Activated CD4-positive, alpha-beta T cell treated with anti-CD3 and anti-CD28 coated beads for 36 hours (primary cell): ENCODE results near the gene HAL. TPM values are rescaled to one million over a fixed set of nuclear protein-coding genes. Genes with fewer than 3 reads are reported as not detected.

Experiments
- ATAC-seq: fragments of 200-7000 bp; cut with Tn5 transposase; one replicate; pipeline ENCODE4 v1.10.0; 2021; ENCODE audit warnings: mild to moderate bottlenecking, moderate library complexity
- CTCF ChIA-PET: fragments of 350-600 bp; sonication (Branson Sonifier 250); formaldehyde crosslinking; loops from one replicate; lab custom pipeline; 2021; ENCODE audit warnings: antibody characterized with exemption; lab: Charles Lee
- POLR2A ChIA-PET: fragments of 350-600 bp; sonication (Branson Sonifier 250); formaldehyde crosslinking; loops from one replicate; lab custom pipeline; 2021; ENCODE audit warnings: antibody characterized with exemption, inconsistent platforms; lab: Charles Lee
- DNase-seq: peaks from one replicate; pipeline ENCODE4 v3.0.0-alpha.2; 2020
- H3K27ac Mint-ChIP-seq: one replicate; pipeline ENCODE4 v1.8.0; 2021; ENCODE audit warnings: mixed read lengths
- H3K27me3 Mint-ChIP-seq: one replicate; pipeline ENCODE4 v1.8.0; 2021; ENCODE audit warnings: mixed read lengths
- H3K36me3 Mint-ChIP-seq: one replicate; pipeline ENCODE4 v1.8.0; 2021; ENCODE audit warnings: low read depth, mixed read lengths
- H3K4me1 Mint-ChIP-seq: one replicate; pipeline ENCODE4 v1.8.0; 2021; ENCODE audit warnings: mixed read lengths
- H3K4me3 Mint-ChIP-seq: one replicate; pipeline ENCODE4 v1.8.0; 2021; ENCODE audit warnings: mild to moderate bottlenecking, moderate library complexity, mixed read lengths
- H3K9me3 Mint-ChIP-seq: one replicate; pipeline ENCODE4 v1.8.0; 2021; ENCODE audit warnings: low read depth, mixed read lengths
- intact Hi-C, 2 experiments: fragments of 100-400 bp; cut with DNase I in 1 of 2; cut with micrococcal nuclease in 1 of 2; formaldehyde crosslinking; loops; one replicate each; pipeline versions ENCODE4 v1.14.2 to v1.15.1; 2022 to 2024; cut with DNase I, micrococcal nuclease
- total RNA-seq, 2 experiments: library from RNA; stranded (reverse); gene quantifications; one replicate each; pipeline ENCODE4 v1.2.3, GENCODE V29; 2021

Gene HAL
- total RNA-seq, 2 experiments from 2014 or later = 0.25 to 0.40 TPM

DNA sequence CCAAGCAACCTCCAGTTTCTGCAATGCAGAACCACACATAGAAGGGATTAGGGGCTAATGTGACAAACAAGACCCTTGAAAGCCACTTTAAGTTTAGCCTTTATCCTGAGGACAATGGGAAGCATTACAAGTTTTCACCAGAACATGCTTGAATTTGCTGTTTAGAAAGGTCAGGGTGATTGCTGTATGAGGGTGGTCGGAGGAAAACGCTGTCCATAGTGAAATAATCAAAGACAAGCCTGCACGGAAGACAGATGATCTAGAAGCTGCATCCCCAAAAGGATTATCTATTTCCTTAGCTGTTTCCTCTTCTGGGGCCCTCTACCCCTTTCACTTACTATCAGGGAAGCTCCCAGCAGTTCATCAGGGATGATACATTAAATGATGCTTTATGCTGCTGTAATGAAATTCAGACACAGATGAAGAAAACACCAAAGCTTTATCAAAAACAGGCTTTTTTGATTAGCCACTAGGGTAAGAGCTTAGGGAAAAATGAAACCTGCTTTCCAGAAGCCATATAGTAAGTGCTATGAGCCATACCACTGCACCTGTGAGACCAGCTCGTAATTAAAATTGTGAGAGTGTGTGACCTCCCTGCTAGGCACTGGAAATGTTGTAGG is 6.5 kb downstream of the HAL start:
- intact Hi-C loops = no loop called here
- H3K4me1 Mint-ChIP-seq = no peaks in the 10 kb centered on the region
- H3K27ac Mint-ChIP-seq = no peak overlapping the region
- H3K27me3 Mint-ChIP-seq = no peaks in the 10 kb centered on the region
- no peak for ATAC-seq
- no peak for DNase-seq
- ChIA-PET CTCF (interaction anchor here (0.6 to 1.2 kb wide), 4 partner anchors 9 to 111 kb away, joined by 3 to 6 read pairs (median 3); no protein-coding TSS in a partner anchor), POLR2A (no interaction called here)
- no peaks in the 10 kb centered on the region for H3K36me3 Mint-ChIP-seq
- H3K9me3 Mint-ChIP-seq = no peaks in the 10 kb centered on the region
- no peak overlapping the region for H3K4me3 Mint-ChIP-seq

- no peaks in the 10 kb centered on the region for H3K9me3 Mint-ChIP-seq
- POLR2A ChIA-PET = no interaction called here
- no peak overlapping the region for H3K4me3 Mint-ChIP-seq
- H3K4me1 Mint-ChIP-seq = no peaks in the 10 kb centered on the region
- no peak for DNase-seq
- no peaks in the 10 kb centered on the region for H3K36me3 Mint-ChIP-seq
- CTCF ChIA-PET = interaction anchor here (1.2 kb wide), 1 partner anchor 26 kb away, joined by 3 read pairs; no protein-coding TSS in a partner anchor
- no peak for ATAC-seq
- no peaks in the 10 kb centered on the region for H3K27me3 Mint-ChIP-seq
- intact Hi-C loops = no loop called here
- no peak overlapping the region for H3K27ac Mint-ChIP-seq
Observed at GRCh38 chr12:95988506-95989275, 7.5 kb downstream of the HAL start.

- Mint-ChIP-seq H3K4me3 (no peak overlapping the region), H3K27me3 (no peaks in the 10 kb centered on the region), H3K36me3 (no peaks in the 10 kb centered on the region), H3K4me1 (no peaks in the 10 kb centered on the region), H3K9me3 (no peaks in the 10 kb centered on the region), H3K27ac (no peak overlapping the region)
- no peak for ATAC-seq
- intact Hi-C loops = no loop called here
- POLR2A ChIA-PET = no interaction called here
- DNase-seq = no peak
- CTCF ChIA-PET = interaction anchor here (1.8 kb wide), 1 partner anchor 12 kb away, joined by 6 read pairs; no protein-coding TSS in a partner anchor
Observed at GRCh38 chr12:95986635-95987570, 9.2 kb downstream of the HAL start.

- H3K4me1 Mint-ChIP-seq = no peaks in the 10 kb centered on the region
- no peak for DNase-seq
- H3K9me3 Mint-ChIP-seq = no peaks in the 10 kb centered on the region
- no peak for ATAC-seq
- no peaks in the 10 kb centered on the region for H3K36me3 Mint-ChIP-seq
- no peak overlapping the region for H3K4me3 Mint-ChIP-seq
- ChIA-PET CTCF (interaction anchor here (0.6 to 1.2 kb wide), 2 partner anchors 20 to 30 kb away, joined by 3 read pairs; no protein-coding TSS in a partner anchor), POLR2A (no interaction called here)
- no peaks in the 10 kb centered on the region for H3K27me3 Mint-ChIP-seq
- no peak overlapping the region for H3K27ac Mint-ChIP-seq
- intact Hi-C loops = no loop called here
Observed at GRCh38 chr12:95984682-95985081, 11.5 kb downstream of the HAL start.

GRCh38 chr12:95982602-95983001 is 13.5 kb downstream of the HAL start:
- Mint-ChIP-seq H3K9me3 (no peaks in the 10 kb centered on the region), H3K27me3 (no peaks in the 10 kb centered on the region), H3K36me3 (no peaks in the 10 kb centered on the region), H3K4me3 (no peak overlapping the region), H3K27ac (no peak overlapping the region), H3K4me1 (no peaks in the 10 kb centered on the region)
- intact Hi-C loops = no loop called here
- ChIA-PET CTCF (no interaction called here), POLR2A (no interaction called here)
- no peak for ATAC-seq
- DNase-seq = no peak

DNA sequence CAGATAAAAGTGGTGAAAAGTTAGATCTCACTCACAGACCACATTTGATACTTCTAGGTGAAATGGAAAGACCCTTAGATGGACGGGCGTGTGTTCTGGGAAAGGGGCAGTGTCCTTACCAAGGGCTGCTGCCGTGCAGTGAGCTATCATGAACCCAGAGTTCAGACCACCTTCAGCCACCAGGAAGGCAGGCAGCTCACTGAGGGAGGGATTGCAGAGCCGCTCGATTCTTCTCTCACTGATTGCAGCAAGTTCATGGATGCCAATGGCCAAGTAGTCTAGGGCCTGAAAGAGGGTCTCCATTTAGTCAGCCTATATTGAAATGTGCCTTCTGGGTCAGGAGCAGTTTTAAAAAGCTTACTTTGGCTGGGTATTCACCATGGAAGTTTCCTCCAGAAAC is 15.7 kb downstream of the HAL start:
- no peak overlapping the region for H3K27ac Mint-ChIP-seq
- POLR2A ChIA-PET = no interaction called here
- no peaks in the 10 kb centered on the region for H3K27me3 Mint-ChIP-seq
- H3K4me1 Mint-ChIP-seq = no peaks in the 10 kb centered on the region
- no peak for DNase-seq
- intact Hi-C loops = no loop called here
- no peak overlapping the region for H3K4me3 Mint-ChIP-seq
- H3K36me3 Mint-ChIP-seq = no peaks in the 10 kb centered on the region
- ATAC-seq = no peak
- H3K9me3 Mint-ChIP-seq = no peaks in the 10 kb centered on the region
- CTCF ChIA-PET = interaction anchor here (3.0 kb wide), 1 partner anchor 18 kb away, joined by 10 read pairs; no protein-coding TSS in a partner anchor

GRCh38 chr12:95978774-95979173 is 17.4 kb downstream of the HAL start:
- no peak for DNase-seq
- ChIA-PET CTCF (interaction anchor here (0.7 to 3.0 kb wide), 4 partner anchors 20 to 119 kb away, joined by 3 to 10 read pairs (median 4); no protein-coding TSS in a partner anchor), POLR2A (interaction anchor here (0.6 kb wide), 1 partner anchor 217 kb away, joined by 6 read pairs; no protein-coding TSS in a partner anchor)
- intact Hi-C loops = no loop called here
- Mint-ChIP-seq H3K9me3 (no peaks in the 10 kb centered on the region), H3K27me3 (no peaks in the 10 kb centered on the region), H3K4me1 (no peaks in the 10 kb centered on the region), H3K36me3 (no peaks in the 10 kb centered on the region), H3K27ac (no peak overlapping the region), H3K4me3 (no peak overlapping the region)
- ATAC-seq = no peak

GRCh38 chr12:95978351-95978750 is 17.8 kb downstream of the HAL start:
- no peaks in the 10 kb centered on the region for H3K4me1 Mint-ChIP-seq
- no peaks in the 10 kb centered on the region for H3K9me3 Mint-ChIP-seq
- H3K4me3 Mint-ChIP-seq = no peak overlapping the region
- CTCF ChIA-PET = interaction anchor here (1.1 to 3.0 kb wide), 3 partner anchors 20 to 61 kb away, joined by 3 to 10 read pairs (median 5); no protein-coding TSS in a partner anchor
- H3K36me3 Mint-ChIP-seq = no peaks in the 10 kb centered on the region
- DNase-seq (no peak), ATAC-seq (no peak)
- intact Hi-C loops = no loop called here
- no peak overlapping the region for H3K27ac Mint-ChIP-seq
- POLR2A ChIA-PET = interaction anchor here (0.6 kb wide), 1 partner anchor 217 kb away, joined by 6 read pairs; no protein-coding TSS in a partner anchor
- H3K27me3 Mint-ChIP-seq = no peaks in the 10 kb centered on the region

- ChIA-PET CTCF (interaction anchor here (3.0 kb wide), 1 partner anchor 21 kb away, joined by 10 read pairs; no protein-coding TSS in a partner anchor), POLR2A (interaction anchor here (0.6 kb wide), 1 partner anchor 218 kb away, joined by 6 read pairs; no protein-coding TSS in a partner anchor)
- Mint-ChIP-seq H3K36me3 (no peaks in the 10 kb centered on the region), H3K9me3 (no peaks in the 10 kb centered on the region), H3K4me1 (no peaks in the 10 kb centered on the region), H3K27me3 (no peaks in the 10 kb centered on the region), H3K27ac (no peak overlapping the region), H3K4me3 (no peak overlapping the region)
- intact Hi-C loops = no loop called here
- DNase-seq = no peak
- no peak for ATAC-seq
Observed at GRCh38 chr12:95977764-95978305, 18.3 kb downstream of the HAL start.

DNA sequence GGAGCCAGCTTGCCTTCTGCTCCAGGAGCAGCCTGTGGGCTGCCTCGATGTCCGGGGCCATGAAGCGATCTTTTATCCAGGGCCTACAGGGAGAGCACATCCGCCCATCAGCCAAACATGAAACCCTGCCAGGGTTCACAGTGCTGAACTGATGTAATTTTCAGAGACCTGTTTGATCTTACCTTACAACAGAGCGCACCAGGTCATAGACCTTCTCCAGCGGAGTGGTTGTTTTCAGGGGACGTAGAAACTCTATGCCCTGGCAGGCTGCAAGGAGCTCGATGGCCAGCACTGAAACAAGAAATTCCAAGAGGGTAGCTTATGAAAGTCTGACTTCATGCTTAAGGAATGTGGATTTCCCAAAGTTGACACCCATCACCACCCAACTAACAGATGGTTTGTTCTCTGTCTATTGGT is 19.7 kb downstream of the HAL start:
- POLR2A ChIA-PET = no interaction called here
- no peak overlapping the region for H3K27ac Mint-ChIP-seq
- intact Hi-C loops = no loop called here
- H3K4me1 Mint-ChIP-seq = no peaks in the 10 kb centered on the region
- ATAC-seq (no peak), DNase-seq (no peak)
- no peaks in the 10 kb centered on the region for H3K27me3 Mint-ChIP-seq
- H3K36me3 Mint-ChIP-seq = no peaks in the 10 kb centered on the region
- CTCF ChIA-PET = interaction anchor here (0.6 kb wide), 1 partner anchor 971 kb away, joined by 3 read pairs; no protein-coding TSS in a partner anchor
- H3K4me3 Mint-ChIP-seq = no peak overlapping the region
- no peaks in the 10 kb centered on the region for H3K9me3 Mint-ChIP-seq
